Suprapubic skin (tissue), 4 donors: ENCODE data around the gene PPAN. TPM values are rescaled to one million over a fixed set of nuclear protein-coding genes. Genes with fewer than 3 reads are reported as not detected.

ENCODE experiments used
- DNase-seq, 2 donors: peaks; one replicate each; pipeline ENCODE4 v3.0.0-alpha.2; 2019; ENCODE audit warnings: low spot score in 2 of 2
- H3K27ac ChIP-seq: fragments of 200-600 bp; sonication (generic); one replicate; pipeline ENCODE4 v1.5.1; 2019
- H3K27me3 ChIP-seq: fragments of 200-600 bp; sonication (generic); one replicate; pipeline ENCODE4 v1.5.1; 2019
- H3K36me3 ChIP-seq: fragments of 200-600 bp; sonication (generic); one replicate; pipeline ENCODE4 v1.5.1; 2019
- H3K4me1 ChIP-seq: fragments of 200-600 bp; sonication (generic); one replicate; pipeline ENCODE4 v1.5.1; 2019
- H3K4me3 ChIP-seq: fragments of 200-600 bp; sonication (generic); one replicate; pipeline ENCODE4 v1.5.1; 2019; ENCODE audit warnings: mild to moderate bottlenecking
- H3K9me3 ChIP-seq: fragments of 200-600 bp; sonication (generic); one replicate; pipeline ENCODE4 v1.5.1; 2019
- CTCF ChIP-seq, 2 donors: fragments of 200-600 bp in 1 of 2; fragments of 450-650 bp in 1 of 2; sonication (generic) in 1 of 2; IDR thresholded peaks; one replicate each; pipeline ENCODE4 v1.5.1; 2016 to 2019; ENCODE audit warnings: antibody characterized with exemption in 2 of 2, mild to moderate bottlenecking in 1 of 2, moderate library complexity in 1 of 2
- EP300 ChIP-seq: sonication (generic); formaldehyde crosslinking; IDR thresholded peaks from one replicate; pipeline ENCODE4 v1.6.1; 2017; ENCODE audit warnings: antibody characterized with exemption
- POLR2A ChIP-seq, 2 donors: fragments of 450-650 bp; IDR thresholded peaks; one replicate each; pipeline ENCODE4 v1.6.1; 2017; ENCODE audit warnings: antibody characterized with exemption in 2 of 2, mild to moderate bottlenecking in 2 of 2, moderate library complexity in 2 of 2
- POLR2AphosphoS5 ChIP-seq, 3 donors: sonication (generic); formaldehyde crosslinking; IDR thresholded peaks; one replicate each; pipeline ENCODE4 v1.6.1; 2017; ENCODE audit warnings: antibody characterized with exemption in 3 of 3
- WGBS: methylation state at CpG from one replicate; pipeline ENCODE4 v1.1.5; 2018; 5-methylcytosine and 5-hydroxymethylcytosine counted together
- total RNA-seq, 4 donors: library from RNA; depleted of rRNA; stranded (reverse); fragments of >200 nt; gene quantifications; one replicate each; pipeline ENCODE4 v1.1.0, GENCODE V29; 2016

Gene PPAN
- 10 to 100 TPM; 41.9 to 55.1 (median 46.8) TPM for total RNA-seq

GRCh38 chr19:10106100-10106936, at the start of gene PPAN:
Gene PPAN (plus strand): TSS chr19:10106362. CDS start chr19:10106395, 33 bp downstream.
- 3% methylated on average over 47 of the region's 71 CpGs for WGBS
- TF ChIP-seq EP300, result no peak
- peak in 2 of 3 donors; percentile 70 to 85 for TF ChIP-seq POLR2AphosphoS5 (IDR thresholded peaks at IDR 0.05)
- TF ChIP-seq POLR2A (IDR thresholded peaks at IDR 0.05), result peak in 1 of 2 donors; percentile 38
- TF ChIP-seq CTCF (IDR thresholded peaks at IDR 0.05), result no peak
- Histone ChIP-seq H3K9me3 (no peaks in the 10 kb centered on the region), H3K27me3 (no peaks in the 10 kb centered on the region), H3K4me1 (peaks cover 22% of the 10 kb centered on the region), H3K27ac (peak within 1 kb of the TSS; percentile 66), H3K36me3 (peaks cover 40% of the 10 kb centered on the region), H3K4me3 (peak within 1 kb of the TSS; percentile 75)
- peak; percentile 99 for DNase-seq

GRCh38 chr19:10061717-10062310, 44.3 kb upstream of the PPAN start:
- no peaks in the 10 kb centered on the region for H3K9me3 ChIP-seq
- 53% methylated on average over 7 of the region's 21 CpGs for WGBS
- no peak for TF ChIP-seq CTCF (IDR thresholded peaks at IDR 0.05)
- TF ChIP-seq POLR2A (IDR thresholded peaks at IDR 0.05), result no peak
- no peak for TF ChIP-seq POLR2AphosphoS5 (IDR thresholded peaks at IDR 0.05)
- TF ChIP-seq EP300, result no peak
- H3K27me3 ChIP-seq, result peaks cover 34% of the 10 kb centered on the region
- H3K4me1 ChIP-seq, result no peaks in the 10 kb centered on the region
- no peak overlapping the region for H3K4me3 ChIP-seq
- H3K27ac ChIP-seq, result no peak overlapping the region
- DNase-seq, result no peak
- H3K36me3 ChIP-seq, result no peaks in the 10 kb centered on the region

GRCh38 chr19:10068205-10068604, 38.0 kb upstream of the PPAN start:
- Histone ChIP-seq H3K27me3 (peaks cover 20% of the 10 kb centered on the region), H3K4me3 (no peak overlapping the region), H3K27ac (no peak overlapping the region), H3K4me1 (no peaks in the 10 kb centered on the region), H3K36me3 (no peaks in the 10 kb centered on the region), H3K9me3 (no peaks in the 10 kb centered on the region)
- 56% methylated on average over 4 of the region's 4 CpGs for WGBS
- TF ChIP-seq EP300, result no peak
- no peak for TF ChIP-seq POLR2A (IDR thresholded peaks at IDR 0.05)
- no peak for TF ChIP-seq POLR2AphosphoS5 (IDR thresholded peaks at IDR 0.05)
- no peak for DNase-seq

- no peaks in the 10 kb centered on the region for H3K4me1 ChIP-seq
- no peak overlapping the region for H3K4me3 ChIP-seq
- TF ChIP-seq CTCF (IDR thresholded peaks at IDR 0.05), result no peak
- TF ChIP-seq POLR2AphosphoS5 (IDR thresholded peaks at IDR 0.05), result no peak
- no peak for TF ChIP-seq EP300
- no peak for TF ChIP-seq POLR2A (IDR thresholded peaks at IDR 0.05)
- no peaks in the 10 kb centered on the region for H3K9me3 ChIP-seq
- H3K36me3 ChIP-seq, result no peaks in the 10 kb centered on the region
- no peak for DNase-seq
- H3K27me3 ChIP-seq, result peaks cover 20% of the 10 kb centered on the region
- no peak overlapping the region for H3K27ac ChIP-seq
- WGBS, result 53% methylated on average over 6 of the region's 6 CpGs
Measured at GRCh38 chr19:10069046-10069445, 37.1 kb upstream of the PPAN start.

- TF ChIP-seq CTCF (IDR thresholded peaks at IDR 0.05) (no peak), EP300 (no peak), POLR2A (IDR thresholded peaks at IDR 0.05) (no peak), POLR2AphosphoS5 (IDR thresholded peaks at IDR 0.05) (no peak)
- Histone ChIP-seq H3K36me3 (no peaks in the 10 kb centered on the region), H3K27ac (no peak overlapping the region), H3K27me3 (peaks cover 14% of the 10 kb centered on the region), H3K4me1 (no peaks in the 10 kb centered on the region), H3K9me3 (no peaks in the 10 kb centered on the region), H3K4me3 (no peak overlapping the region)
- 78% methylated on average over 19 of the region's 22 CpGs for WGBS
- no peak for DNase-seq
Measured at GRCh38 chr19:10070730-10071446, 35.3 kb upstream of the PPAN start.
